ENCODE data around the gene KRTAP10-2.

DNA sequence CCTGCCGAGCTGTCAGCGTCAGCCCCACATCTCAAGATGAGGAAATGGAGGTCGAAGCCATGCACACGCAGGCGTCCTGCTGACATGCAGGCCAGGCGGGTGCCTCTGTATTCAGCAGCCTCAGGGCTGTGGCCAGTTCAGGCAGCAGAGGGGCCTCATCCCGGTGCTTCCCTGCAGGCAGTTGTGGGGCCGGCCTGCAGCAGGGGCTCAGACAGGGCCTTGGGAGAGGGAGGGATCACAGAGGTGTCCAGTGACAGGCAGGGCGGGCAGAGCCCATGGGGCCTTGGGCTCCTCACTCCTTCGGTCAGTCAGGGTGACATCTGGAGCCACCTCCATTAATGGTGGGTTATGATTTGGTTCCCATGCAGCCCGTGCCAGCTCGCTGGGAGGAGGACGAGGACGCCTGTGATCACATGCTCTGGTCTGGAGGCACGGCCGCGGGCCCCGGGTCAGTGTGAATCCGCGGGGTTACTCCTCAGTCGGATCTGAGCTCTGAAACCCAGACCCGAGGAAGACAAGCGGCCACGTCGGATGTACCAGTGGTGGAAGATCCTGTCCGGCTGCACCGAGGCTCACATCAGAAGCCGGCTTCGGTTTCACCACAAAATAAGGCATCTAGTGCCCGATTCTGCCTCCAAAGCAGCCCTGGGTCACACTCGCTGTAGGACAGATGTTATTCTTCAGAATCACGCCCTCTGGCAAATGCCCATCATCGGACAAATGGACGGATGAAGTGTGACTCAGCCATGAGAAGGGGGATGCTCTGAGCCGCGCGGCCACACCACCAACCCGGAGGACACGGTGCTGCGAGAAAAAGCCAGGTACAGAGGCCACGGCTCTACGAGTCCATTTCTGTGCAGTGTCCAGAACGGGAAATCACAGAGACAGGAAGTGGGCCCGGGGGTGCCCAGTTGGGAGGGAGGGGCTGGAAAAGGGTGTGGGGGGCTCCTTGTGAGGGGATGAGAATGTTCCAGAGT lies 44.7 kb downstream of the KRTAP10-2 start:
- TF ChIP-seq POLR2AphosphoS5 (IDR thresholded peaks at IDR 0.05; ENCODE audit: borderline replicate concordance, low read depth, low read length) (no peak), EZH2 (IDR thresholded peaks at IDR 0.05) (no peak), FOXP2 (optimal IDR thresholded peaks at IDR 0.05; ENCODE audit: control extremely low read depth, extremely low read length, insufficient read depth) (no peak)
